ENCODE results near the gene SORCS2.

Gene SORCS2

DNA sequence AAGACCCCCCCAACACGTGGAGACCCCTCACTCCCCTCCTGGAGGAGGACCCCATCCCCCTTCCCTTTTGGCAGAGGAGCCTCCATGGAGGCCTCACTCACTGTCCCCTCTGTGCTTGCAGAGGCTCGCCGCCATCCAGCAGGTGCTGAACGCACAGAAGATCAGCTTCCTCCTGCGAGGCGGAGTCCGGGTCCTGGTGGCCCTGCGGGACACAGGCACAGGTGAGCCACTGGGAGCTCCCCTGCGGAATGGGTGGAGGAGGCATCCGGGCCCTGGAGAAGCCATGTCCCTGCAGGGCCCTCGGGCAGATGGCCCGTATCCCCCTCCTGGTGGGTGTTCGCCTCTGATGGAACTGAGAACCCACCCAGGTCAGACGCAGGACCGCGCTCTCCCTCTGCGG, 540.9 kb downstream of the SORCS2 start:
- no peak for DNase-seq

DNA sequence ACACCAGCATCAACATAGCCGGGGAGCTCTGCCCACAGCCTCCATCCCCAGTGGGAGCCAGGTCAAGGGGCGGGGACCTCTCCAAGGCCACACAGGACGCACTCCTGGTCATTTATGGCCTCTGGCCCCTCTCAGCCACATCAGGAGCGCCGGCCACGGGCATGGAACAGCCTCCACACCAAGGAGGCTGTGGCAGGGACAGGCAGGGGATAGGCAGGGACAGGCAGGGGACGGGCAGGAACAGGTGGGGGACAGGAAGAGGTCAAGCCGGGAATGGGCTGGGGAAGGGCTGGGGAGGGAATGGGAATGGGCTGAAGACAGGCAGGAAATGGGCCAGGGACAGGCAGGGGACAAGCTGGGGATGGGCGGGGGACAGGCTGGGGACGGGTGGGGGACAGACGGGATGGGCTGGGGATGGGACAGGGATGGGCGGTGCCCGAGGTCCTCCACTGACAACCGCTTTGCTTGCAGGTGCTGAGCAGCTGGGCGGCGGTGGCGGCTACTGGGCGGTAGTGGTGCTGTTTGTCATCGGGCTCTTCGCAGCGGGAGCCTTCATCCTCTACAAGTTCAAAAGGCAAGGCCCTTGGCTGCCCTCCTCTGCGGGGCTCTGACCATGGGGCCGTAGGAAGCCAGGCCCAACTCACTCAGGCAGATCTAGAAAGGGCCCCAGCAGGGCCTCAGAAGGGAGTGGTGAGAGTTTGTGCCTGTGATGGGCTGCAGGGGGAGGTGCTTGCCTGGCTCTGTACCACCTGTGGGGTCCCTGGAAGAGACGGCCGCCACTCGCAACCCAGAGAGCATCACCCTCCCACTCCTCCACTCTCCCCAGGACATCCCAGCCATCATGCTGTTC, 541.7 kb downstream of the SORCS2 start:
- no peak for DNase-seq

DNA sequence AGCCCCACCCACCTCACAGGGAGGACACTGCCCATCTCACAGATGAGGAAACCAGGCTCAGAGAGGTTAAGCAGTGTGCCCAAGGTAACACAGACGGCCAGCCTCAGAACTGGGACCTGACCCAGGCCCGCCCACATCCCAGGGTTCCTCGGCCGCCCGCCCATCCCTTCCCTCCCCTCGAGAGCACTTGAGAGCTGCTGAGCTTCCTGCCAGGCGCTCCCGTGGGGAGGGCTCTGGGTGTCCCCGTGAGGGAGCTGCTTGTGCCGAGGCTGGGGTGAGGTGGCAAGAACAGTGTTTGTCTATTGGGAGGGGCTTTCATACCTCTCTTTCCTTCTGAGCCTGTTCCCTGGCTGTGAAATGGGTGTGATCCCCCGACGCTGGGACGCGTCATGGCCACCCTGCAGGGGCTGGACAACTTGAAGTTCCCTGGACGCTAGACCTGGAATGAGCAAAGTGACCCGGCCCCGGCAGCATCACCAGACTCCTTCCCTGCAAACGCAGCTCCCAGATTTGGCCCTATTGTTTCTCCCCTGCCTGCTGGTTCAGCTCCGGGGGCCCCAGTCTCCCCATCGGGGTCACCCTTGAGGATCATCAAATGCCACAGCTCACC, 542.4 kb downstream of the SORCS2 start:
- no peak for DNase-seq

- DNase-seq: no peak
Measured at GRCh38 chr4:7735395-7735794, 543.1 kb downstream of the SORCS2 start.

DNA sequence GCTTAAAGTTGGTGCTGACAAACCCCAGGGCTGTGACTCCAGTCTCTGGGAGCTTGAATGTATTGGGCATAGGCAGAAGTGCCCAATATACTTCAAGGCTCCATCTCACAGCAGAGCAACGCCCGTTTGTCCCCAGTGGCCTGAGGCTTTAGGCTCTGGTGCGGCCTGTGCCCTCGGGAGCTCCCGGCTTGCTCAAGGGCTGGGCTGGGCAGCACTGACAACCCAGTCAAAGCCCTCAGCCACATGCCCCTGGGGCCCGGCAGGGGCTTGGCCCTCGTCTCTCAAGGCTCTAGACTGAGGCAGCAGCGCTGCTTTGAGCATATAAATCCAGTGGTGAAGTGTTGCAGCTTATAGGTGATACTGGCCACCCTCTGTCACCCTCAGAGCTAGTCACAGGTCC, 543.6 kb downstream of the SORCS2 start:
- no peak for DNase-seq

DNA sequence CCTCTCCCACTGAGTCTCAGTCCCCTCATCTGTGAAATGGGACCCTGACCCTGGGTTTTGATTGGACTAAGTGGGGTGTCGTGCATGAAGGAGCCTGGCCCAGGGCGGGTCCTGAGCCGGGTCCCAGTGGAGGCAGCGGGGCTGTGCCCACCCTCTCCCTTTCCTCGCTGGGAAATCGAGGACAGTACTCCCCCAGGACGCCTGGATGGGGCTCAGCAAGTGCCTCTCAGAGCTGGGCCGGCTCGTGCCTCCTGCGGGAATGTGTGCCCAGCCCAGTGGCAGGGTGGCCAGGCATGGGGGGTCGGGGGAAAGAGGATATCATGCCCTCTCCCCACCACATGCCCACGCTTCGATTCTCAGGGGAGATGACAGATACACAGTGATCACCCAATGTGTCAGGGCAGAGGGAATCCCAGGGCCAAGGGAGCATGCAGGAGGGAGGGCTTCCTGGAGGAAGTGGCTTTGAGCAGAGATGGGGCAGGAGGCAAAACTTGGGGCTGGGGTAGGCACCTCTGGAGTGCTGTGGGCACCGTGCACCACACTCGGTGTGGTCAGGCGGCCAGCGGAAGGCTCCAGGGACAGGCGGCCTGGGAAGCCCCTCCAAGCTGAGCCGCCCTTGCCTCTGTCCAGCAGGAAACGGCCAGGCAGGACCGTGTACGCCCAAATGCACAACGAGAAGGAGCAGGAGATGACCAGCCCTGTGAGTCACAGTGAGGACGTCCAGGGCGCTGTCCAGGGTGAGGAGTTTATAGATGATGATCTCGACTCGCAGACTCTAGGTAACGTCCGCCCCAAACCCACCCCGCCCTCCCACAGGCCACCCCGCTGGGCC, 544.3 kb downstream of the SORCS2 start:
- DNase-seq: no peak

- DNase-seq: no peak
Measured at GRCh38 chr4:7737268-7737645, 544.9 kb downstream of the SORCS2 start.

DNA sequence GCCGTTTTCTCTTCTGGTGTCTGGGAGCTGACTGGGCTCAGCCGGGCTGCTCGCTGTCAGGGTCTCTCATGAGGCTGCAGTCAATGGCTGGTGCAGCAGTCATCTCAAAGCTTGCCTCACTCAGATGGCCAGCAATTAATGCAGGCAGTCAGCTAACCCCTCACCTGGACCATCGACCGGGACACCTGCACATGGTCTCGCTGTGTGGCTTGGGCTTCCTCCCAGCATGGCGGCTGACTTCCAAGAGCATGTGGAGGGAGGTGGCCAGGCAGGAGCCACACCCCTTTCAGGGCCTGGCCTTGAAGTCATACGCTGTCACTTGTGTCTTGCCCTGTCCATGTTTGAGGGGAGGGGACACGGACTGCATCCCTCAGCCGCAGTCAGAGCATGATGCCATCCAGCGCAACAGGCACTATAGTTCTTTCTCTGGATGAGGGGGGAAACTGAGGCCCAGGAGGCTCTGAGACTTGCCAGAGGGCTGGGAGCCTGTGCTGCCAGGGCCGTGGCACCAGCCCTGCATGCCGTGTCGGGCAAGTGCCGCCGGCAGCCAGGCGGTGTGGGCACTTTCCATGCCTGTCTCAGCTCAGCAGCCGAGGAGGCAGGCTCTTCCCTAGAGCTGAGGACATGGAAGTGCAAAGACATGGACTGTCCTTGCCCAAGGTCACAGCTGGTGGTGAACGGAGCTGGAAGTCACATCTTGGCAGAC, 545.6 kb downstream of the SORCS2 start:
- DNase-seq: no peak

DNA sequence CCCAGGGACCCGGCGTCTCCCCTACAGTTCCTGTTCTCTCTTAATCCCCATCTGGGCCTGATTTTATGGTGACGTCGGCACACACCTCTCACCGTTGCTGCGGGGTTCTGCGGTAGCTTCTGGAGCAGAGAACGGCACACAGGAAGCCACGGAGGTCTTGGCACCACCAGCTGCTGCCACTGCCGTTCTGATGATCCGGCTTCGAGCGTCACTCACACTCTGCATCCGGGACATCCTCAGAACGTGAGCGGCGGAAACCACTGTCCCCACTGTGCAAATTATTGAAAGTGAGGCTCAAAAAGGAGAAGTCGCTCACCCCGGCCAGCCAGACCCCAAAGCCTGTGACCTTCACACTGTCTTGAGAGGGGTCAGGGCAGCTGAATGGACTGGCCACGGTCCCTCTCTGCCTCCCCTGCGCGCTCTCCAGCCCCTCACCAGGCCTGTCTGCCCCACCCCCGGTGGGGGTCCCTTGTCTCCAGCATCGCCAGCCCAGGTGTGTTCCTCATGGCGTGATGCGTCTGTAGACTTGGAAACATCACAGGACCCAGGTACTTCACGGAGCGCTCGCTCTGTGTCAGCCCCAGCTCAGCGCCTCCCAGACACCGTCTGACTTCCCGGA, 546.2 kb downstream of the SORCS2 start:
- DNase-seq: no peak

DNA sequence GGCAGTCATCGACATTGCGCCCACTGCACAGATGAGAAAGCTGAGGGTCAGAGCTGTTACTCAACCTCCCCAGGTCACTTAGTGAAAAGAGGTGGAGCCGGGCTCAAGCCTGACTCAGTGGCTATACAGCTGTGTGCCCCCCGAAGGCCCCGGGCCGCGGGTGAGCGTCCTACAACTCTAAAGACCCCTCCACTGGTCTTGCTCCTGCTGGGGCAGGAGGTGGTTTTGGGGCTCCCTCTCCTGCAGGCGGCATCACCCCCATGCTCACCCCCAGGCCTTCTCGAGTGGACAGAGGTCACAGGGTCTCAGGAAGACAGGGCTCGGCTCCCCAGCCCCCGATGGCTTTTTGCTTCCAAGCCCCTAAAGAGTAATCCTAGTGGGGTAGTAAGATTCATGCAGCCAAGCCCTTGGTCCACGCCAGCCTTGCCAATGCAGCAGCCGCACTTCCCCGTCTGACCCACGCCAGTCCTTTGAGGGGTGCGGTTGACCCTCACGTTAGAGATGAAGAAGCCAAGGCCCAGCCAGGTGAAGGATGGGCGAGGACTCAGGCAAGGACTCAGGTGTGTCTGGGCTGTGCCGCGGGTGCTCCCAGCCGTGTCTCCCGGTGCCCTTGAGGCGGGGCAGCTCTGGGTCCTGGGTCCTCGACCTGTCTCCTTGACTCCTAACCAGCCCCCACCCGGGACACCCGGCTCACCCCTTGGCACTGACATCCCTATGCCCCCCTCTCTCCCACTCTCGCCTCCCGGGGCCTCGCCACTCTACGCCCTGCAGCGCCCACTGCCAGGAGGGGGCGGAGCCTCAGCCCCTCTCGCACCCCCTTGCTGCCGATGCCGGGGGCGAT, 547.0 kb downstream of the SORCS2 start:
- DNase-seq: no peak

DNA sequence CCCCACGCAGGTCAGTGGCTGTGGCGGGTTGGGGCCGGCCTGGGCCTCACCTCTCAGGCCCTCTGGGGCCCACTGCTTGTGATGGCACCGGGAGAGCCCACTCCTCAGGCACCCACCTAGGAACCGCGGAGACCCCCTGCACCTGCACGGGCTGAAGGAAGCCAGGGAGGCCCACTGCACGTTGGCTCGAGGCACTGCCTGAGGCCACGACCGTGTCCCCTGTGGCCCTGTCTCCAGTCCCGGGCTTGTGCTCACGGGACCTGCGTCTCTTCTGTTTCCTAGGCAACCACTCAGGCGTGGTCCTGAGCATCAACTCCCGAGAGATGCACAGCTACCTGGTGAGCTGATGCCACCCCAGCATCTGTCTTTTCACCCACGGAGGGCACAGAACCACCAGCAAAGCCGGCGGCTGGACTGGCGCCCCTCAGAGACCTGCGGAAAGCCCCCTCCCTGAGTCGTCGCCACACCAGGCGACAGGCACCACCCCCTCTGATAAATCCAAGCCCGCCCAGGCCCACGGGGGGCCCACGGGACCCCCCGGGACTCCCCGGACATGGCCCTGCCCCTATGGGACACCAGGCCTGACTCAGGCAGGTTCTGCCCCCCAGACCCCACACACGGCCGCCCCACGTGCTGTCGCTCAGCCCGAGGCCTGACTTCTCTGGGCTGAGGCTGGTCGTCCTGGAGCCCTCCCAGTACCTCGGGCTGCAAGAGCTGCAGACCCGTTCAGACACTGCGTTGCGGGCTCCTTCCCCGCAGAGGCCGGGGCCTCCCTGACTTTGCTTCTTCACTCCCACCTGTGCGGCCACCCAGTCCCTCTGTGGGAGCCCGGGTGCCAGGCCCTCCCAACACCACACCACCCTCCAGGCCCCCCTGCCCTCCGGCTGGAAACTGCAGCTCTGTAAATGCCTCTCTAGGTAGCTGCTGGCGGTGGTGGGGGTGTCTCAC, 547.9 kb downstream of the SORCS2 start:
- DNase-seq: no peak

DNA sequence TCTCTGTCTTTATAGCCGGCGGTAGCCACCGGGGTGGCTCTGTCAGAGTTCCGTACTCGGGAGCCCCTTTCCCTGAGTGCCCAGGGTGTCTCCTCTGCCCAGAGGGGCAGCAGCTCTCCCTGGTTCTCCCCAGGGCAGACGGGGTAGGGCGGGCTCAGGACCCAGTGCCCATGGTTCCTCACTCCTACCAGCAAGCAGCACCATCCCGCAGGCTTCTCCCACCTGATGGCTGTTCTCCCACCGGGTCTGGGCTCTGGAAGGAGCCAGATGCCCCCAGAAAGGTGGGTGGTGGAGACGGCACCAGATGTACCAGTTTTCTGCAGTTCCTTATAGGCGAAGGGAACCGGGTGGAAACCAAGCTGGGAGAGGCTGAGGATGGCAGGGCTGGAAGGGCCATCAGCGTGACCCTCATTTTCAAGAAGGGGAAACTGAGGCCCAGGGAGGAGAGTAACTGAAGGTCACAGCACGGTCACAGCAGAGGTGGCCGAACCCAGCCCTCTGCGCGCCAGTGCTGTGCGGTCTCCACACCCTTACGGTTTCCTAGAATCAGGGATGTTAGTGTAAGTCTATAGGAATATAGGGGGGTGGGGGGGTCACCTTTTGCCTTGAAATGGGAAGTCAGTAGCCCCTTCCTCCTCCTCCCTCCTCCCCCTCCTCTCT, 548.7 kb downstream of the SORCS2 start:
- no peak for DNase-seq

- DNase-seq: no peak
Measured at GRCh38 chr4:7741946-7742806, 549.8 kb downstream of the SORCS2 start.

DNA sequence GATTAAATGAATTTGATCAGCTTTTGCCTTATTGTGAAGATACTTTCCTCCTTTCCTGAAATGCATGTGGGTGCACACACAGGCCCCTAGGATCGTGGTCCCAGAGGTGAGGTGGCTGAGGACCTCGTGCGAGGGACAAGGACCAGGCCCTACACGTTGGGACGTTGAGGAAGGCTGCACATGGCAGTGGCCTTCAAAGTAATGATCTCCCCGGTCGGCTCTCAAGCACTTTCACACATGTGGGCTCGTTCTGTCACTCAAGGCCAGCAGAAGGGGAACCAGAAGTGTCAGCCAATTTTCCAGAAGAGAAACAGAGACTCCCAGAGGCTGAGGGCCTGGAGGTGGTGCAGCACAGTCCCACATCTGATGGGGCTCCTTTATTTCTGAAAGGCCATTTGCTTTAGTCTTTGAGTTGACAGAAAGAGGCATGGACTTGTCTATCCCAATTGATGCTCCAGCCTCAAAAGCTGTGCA, 550.5 kb downstream of the SORCS2 start:
- no peak for DNase-seq

GRCh38 chr4:7744142-7744804, 551.9 kb downstream of the SORCS2 start:
- DNase-seq: no peak

DNA sequence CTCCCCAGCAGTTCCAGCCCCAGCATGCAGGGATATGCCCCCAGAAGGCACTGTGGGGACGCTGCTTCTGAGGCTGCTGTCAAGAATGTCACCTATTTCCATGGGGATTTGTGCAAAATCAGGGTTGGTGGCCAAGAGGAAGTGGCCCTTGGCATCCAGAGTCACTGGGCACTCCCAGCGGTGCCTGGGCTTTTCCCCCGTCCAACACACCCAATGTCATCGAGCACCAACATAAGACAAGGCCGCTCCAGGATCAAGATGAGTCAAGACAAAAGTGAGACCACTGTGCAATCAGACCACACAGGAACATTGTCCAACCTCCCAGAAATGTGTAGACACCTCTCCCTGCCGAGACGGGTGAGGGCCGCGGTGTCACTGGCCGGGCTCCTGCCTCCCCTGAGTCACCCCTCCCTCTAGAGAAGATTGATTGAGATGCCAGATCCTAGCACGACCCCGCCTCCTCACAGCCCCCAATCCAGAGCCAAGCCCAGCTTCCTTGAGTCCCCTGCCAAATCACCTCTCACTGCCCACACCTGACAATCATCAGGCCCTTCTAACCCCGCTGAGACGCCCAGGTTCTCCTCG, 553.1 kb downstream of the SORCS2 start:
- DNase-seq: no peak

GRCh38 chr4:7746351-7747061, 554.2 kb downstream of the SORCS2 start:
- no peak for DNase-seq

All from activated CD8-positive, alpha-beta memory T cell treated with anti-CD3 and anti-CD28 coated beads, Interleukin-2, amount 50 U/mL, for 48 hours (primary cell).